DOHH2 (cell line): ENCODE results near the gene SLC35F2.
"Not testable (repeated sequence)": the region's sequence is repeated elsewhere in the genome, so short reads cannot be mapped to it uniquely, and the experiment has no call there.

Experiments
- H3F3A ChIP-seq: fragments of 200-600 bp; sonication (generic), shearing (Covaris generic); 2 replicates; pipeline ENCODE4 v1.6.0; 2016; ENCODE audit warnings: antibody characterized with exemption, mild to moderate bottlenecking; ENCODE audit not compliant: control insufficient read depth, insufficient read depth
- H3K27ac ChIP-seq: fragments of 200-600 bp; sonication (generic); 2 replicates; pipeline ENCODE4 v1.5.1; 2014; ENCODE audit warnings: low read depth, mild to moderate bottlenecking, low read length, moderate library complexity
- H3K27me3 ChIP-seq: fragments of 200-600 bp; sonication (generic); 2 replicates; pipeline ENCODE4 v1.6.1; 2014; ENCODE audit warnings: mild to moderate bottlenecking, low read length, mixed read lengths; ENCODE audit not compliant: control insufficient read depth
- H3K36me3 ChIP-seq: fragments of 200-600 bp; sonication (generic); 2 replicates; pipeline ENCODE4 v1.6.1; 2014; ENCODE audit warnings: mild to moderate bottlenecking, low read length, moderate library complexity, mixed read lengths; ENCODE audit not compliant: control insufficient read depth
- H3K4me1 ChIP-seq: fragments of 200-600 bp; sonication (generic); 2 replicates; pipeline ENCODE4 v1.6.1; 2014; ENCODE audit warnings: mild to moderate bottlenecking, low read length, mixed read lengths; ENCODE audit not compliant: control insufficient read depth
- H3K4me2 ChIP-seq: fragments of 200-600 bp; sonication (generic); 2 replicates; pipeline ENCODE4 v1.6.0; 2014; ENCODE audit warnings: mild to moderate bottlenecking, low read length, moderate library complexity
- H3K4me3 ChIP-seq: fragments of 200-600 bp; sonication (generic); 2 replicates; pipeline ENCODE4 v1.5.1; 2014; ENCODE audit warnings: mild to moderate bottlenecking, low read length, mixed read lengths
- H3K79me2 ChIP-seq: fragments of 200-600 bp; sonication (generic); 2 replicates; pipeline ENCODE4 v1.6.1; 2014; ENCODE audit warnings: mild to moderate bottlenecking, low read length, mixed read lengths; ENCODE audit not compliant: control insufficient read depth
- H3K9me2 ChIP-seq: fragments of 200-600 bp; sonication (generic); replicated peaks from 2 replicates; pipeline ENCODE4 v1.6.1; 2014; ENCODE audit warnings: mild to moderate bottlenecking, low read length, mixed read lengths; ENCODE audit not compliant: control insufficient read depth
- H3K9me3 ChIP-seq: fragments of 200-600 bp; sonication (generic); 2 replicates; pipeline ENCODE4 v1.6.1; 2014; ENCODE audit warnings: antibody characterized with exemption, low read length, mixed read lengths; ENCODE audit not compliant: control insufficient read depth, insufficient read depth
- H4K20me1 ChIP-seq: fragments of 200-600 bp; sonication (generic); 2 replicates; pipeline ENCODE4 v1.6.0; 2014; ENCODE audit warnings: low read depth, mild to moderate bottlenecking, antibody characterized with exemption, low read length, moderate library complexity; ENCODE audit not compliant: control insufficient read depth, insufficient read depth
- EZH2phosphoT487 ChIP-seq: fragments of 200-600 bp; sonication (generic); IDR thresholded peaks from 2 replicates; pipeline ENCODE4 v1.6.1; 2017; ENCODE audit warnings: borderline replicate concordance, mild to moderate bottlenecking, antibody characterized with exemption, low read length, moderate library complexity, mixed read lengths
- TF ChIP-seq, protein P1 (sequence below): fragments of 200-600 bp; sonication (generic); IDR thresholded peaks from one replicate; pipeline ENCODE4 v1.5.1; 2014; ENCODE audit warnings: antibody characterized with exemption, mild to moderate bottlenecking, low read depth, low read length; ENCODE audit not compliant: poor library complexity, severe bottlenecking

The SLC35F2 gene

DNA sequence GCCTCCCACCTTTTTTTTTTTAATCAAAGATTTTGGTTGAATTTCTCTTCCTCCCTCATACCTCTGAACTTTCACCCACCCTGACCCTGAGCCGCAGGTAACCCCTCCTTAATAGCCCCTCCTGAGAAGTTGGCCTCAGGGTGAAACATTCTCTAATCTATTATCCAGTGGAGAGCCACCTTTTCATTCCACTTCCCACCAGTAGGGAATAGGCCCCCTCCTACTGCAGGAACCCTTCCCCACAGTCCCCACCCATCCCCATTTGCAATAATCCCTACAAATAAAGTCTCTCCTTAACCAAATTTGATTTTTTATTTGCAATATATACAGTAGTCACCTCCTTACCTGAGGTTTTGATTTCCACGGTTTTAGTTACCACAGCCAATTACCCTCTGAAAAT, 2.1 kb upstream of the SLC35F2 start:
- Histone ChIP-seq H3K36me3 (peaks cover 4% of the 10 kb centered on the region; the same call in 1 of the 2 replicates), H3K27me3 (peaks cover 11% of the 10 kb centered on the region; the same call in 1 of the 2 replicates), H3K27ac (no peak overlapping the region), H3K79me2 (peaks cover 33% of the 10 kb centered on the region), H3K9me2 (no peaks in the 10 kb centered on the region), H3K4me1 (peaks cover 22% of the 10 kb centered on the region), H3F3A (peaks cover 7% of the 10 kb centered on the region; the same call in 1 of the 2 replicates), H4K20me1 (no peaks in the 10 kb centered on the region), H3K4me2 (no peak overlapping the region), H3K9me3 (no peaks in the 10 kb centered on the region), H3K4me3 (no peak overlapping the region)
- TF ChIP-seq, protein P1, sequence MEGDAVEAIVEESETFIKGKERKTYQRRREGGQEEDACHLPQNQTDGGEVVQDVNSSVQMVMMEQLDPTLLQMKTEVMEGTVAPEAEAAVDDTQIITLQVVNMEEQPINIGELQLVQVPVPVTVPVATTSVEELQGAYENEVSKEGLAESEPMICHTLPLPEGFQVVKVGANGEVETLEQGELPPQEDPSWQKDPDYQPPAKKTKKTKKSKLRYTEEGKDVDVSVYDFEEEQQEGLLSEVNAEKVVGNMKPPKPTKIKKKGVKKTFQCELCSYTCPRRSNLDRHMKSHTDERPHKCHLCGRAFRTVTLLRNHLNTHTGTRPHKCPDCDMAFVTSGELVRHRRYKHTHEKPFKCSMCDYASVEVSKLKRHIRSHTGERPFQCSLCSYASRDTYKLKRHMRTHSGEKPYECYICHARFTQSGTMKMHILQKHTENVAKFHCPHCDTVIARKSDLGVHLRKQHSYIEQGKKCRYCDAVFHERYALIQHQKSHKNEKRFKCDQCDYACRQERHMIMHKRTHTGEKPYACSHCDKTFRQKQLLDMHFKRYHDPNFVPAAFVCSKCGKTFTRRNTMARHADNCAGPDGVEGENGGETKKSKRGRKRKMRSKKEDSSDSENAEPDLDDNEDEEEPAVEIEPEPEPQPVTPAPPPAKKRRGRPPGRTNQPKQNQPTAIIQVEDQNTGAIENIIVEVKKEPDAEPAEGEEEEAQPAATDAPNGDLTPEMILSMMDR: no peak
- no peak for TF ChIP-seq EZH2phosphoT487

DNA sequence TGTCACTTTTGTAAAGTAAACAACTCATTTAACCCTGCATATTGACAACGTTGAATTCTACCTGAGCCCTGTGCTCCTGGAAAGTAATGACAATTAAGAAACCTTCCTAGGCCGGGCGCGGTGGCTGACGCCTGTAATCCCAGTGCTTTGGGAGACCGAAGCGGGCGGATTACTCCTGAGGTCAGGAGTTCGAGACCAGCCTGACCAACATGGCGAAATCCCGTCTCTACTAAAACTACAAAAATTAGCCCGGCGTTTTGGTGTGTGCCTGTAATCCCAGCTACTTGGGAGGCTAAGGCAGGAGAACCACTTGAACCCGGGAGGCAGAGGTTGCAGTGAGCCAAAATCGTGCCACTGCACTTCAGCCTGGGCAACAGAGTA, 1.6 kb upstream of the SLC35F2 start:
- H3K36me3 ChIP-seq, H3K4me3 ChIP-seq, H3K27ac ChIP-seq, H3F3A ChIP-seq, H3K9me2 ChIP-seq, H3K9me3 ChIP-seq, H4K20me1 ChIP-seq: not testable (repeated sequence)
- Histone ChIP-seq H3K4me2 (peak overlapping the region; percentile 81), H3K4me1 (peaks cover 22% of the 10 kb centered on the region), H3K27me3 (peaks cover 11% of the 10 kb centered on the region; the same call in 1 of the 2 replicates), H3K79me2 (peaks cover 38% of the 10 kb centered on the region)

DNA sequence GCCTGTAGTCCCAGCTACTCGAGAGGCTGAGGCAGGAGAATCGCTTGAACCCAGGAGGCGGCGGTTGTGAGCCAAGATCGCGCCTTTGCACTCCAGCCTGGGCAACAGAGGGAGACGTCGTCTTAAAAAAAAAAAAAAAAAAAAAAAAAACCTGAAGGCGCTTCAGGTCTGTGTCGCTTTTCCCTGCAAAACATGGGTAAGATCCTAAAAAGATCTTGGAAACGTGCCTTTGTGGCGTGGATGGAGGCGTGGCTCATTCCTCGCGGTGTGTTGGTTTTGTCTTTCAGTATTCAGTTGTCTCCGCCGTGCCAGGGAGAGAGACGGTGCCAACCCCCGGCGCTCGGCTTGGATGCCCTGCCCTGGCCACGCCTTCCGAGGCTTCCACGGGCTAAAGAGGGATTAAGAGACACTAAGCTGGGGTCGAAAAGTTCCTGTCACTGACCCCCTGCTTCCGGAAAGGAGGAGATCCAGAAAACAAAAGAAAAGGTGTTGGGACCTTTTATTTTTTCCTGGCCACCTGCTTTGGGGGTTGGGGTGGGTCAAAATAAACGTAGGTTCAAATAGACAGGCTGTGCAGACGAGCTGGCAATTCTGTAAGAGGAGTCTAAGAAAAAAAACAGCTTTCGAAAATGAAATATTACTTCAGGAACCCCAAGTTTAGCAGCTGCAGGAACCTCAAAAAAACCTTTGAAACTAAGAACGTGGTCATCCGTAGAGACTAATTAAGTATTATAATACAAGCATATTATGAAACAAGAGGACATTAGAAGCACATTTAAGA, 1.1 kb upstream of the SLC35F2 start:
- peaks cover 22% of the 10 kb centered on the region for H3K4me1 ChIP-seq
- no peak for TF ChIP-seq EZH2phosphoT487
- TF ChIP-seq, protein P1: no peak
- peak overlapping the region; percentile 81 for H3K4me2 ChIP-seq
- peaks cover 7% of the 10 kb centered on the region; the same call in 1 of the 2 replicates for H3F3A ChIP-seq
- H3K27me3 ChIP-seq: peaks cover 9% of the 10 kb centered on the region; the same call in 1 of the 2 replicates
- peaks cover 44% of the 10 kb centered on the region for H3K79me2 ChIP-seq
- H3K4me3 ChIP-seq: peak overlapping the region; percentile 99
- H3K9me3 ChIP-seq: no peaks in the 10 kb centered on the region
- H3K9me2 ChIP-seq: no peaks in the 10 kb centered on the region
- H3K27ac ChIP-seq: no peak overlapping the region
- peaks cover 4% of the 10 kb centered on the region; the same call in 1 of the 2 replicates for H3K36me3 ChIP-seq
- peaks cover 2% of the 10 kb centered on the region; the same call in 1 of the 2 replicates for H4K20me1 ChIP-seq
